MCF 10A (cell line): ENCODE data around the gene GCNT4. TPM values are rescaled to one million over a fixed set of nuclear protein-coding genes. Genes with fewer than 3 reads are reported as not detected.

Source experiments
- BruUV-seq: library from RNA; stranded (reverse); fragments of 400-500 nt; replicated peaks from 2 replicates; lab custom pipeline; 2021; lab: Mats Ljungman, UMichigan
- CTCF ChIA-PET: fragments of 300-600 bp; sonication (Branson Sonifier 250); formaldehyde crosslinking; extraction: SDS; loops from one replicate; lab custom pipeline; 2021; ENCODE audit warnings: antibody characterized with exemption, inconsistent platforms; lab: Yijun Ruan, JAX
- POLR2A ChIA-PET: fragments of 300-600, 350-650 bp; sonication (Branson Sonifier 250); formaldehyde crosslinking; extraction: SDS; loops from one replicate; lab custom pipeline; 2020; ENCODE audit warnings: antibody characterized with exemption, inconsistent platforms; lab: Yijun Ruan, JAX
- DNase-seq: peaks from one replicate; pipeline ENCODE4 v3.0.0-alpha.2; 2018; ENCODE audit not compliant: unreplicated experiment
- H3K27ac Mint-ChIP-seq: one replicate; pipeline ENCODE4 v1.8.0; 2022; ENCODE audit warnings: mild to moderate bottlenecking, low read depth, mixed read lengths; ENCODE audit not compliant: unreplicated experiment
- H3K27me3 Mint-ChIP-seq: one replicate; pipeline ENCODE4 v1.8.0; 2022; ENCODE audit warnings: mixed read lengths; ENCODE audit not compliant: insufficient read depth, unreplicated experiment
- H3K36me3 Mint-ChIP-seq: one replicate; pipeline ENCODE4 v1.8.0; 2022; ENCODE audit warnings: mild to moderate bottlenecking, moderate library complexity, mixed read lengths; ENCODE audit not compliant: insufficient read depth, unreplicated experiment
- H3K4me1 Mint-ChIP-seq: one replicate; pipeline ENCODE4 v1.8.0; 2022; ENCODE audit warnings: mixed read lengths; ENCODE audit not compliant: insufficient read depth, unreplicated experiment
- H3K4me3 Mint-ChIP-seq: one replicate; pipeline ENCODE4 v1.8.0; 2022; ENCODE audit warnings: mild to moderate bottlenecking, moderate library complexity, mixed read lengths; ENCODE audit not compliant: unreplicated experiment
- H3K9me3 Mint-ChIP-seq: one replicate; pipeline ENCODE4 v1.8.0; 2022; ENCODE audit warnings: mixed read lengths; ENCODE audit not compliant: unreplicated experiment
- CTCF ChIP-seq: fragments of 200-600 bp; IDR thresholded peaks from one replicate; pipeline ENCODE4 v1.8.0; 2022; ENCODE audit warnings: antibody characterized with exemption, mild to moderate bottlenecking; ENCODE audit not compliant: unreplicated experiment
- intact Hi-C: fragments of 100-400 bp; cut with micrococcal nuclease; formaldehyde crosslinking; loops from 2 replicates; pipeline ENCODE4 v1.14.1; 2022
- total RNA-seq: library from RNA; stranded (reverse); gene quantifications from 2 replicates; pipeline ENCODE4 v1.2.3, GENCODE V29; 2022

Gene GCNT4
- total RNA-seq, 1 experiment from 2014 or later, result 1.4 TPM

- no peak for DNase-seq
- Mint-ChIP-seq H3K36me3 (no peaks in the 10 kb centered on the region), H3K9me3 (no peaks in the 10 kb centered on the region), H3K4me3 (no peak overlapping the region), H3K27me3 (no peaks in the 10 kb centered on the region), H3K4me1 (no peaks in the 10 kb centered on the region), H3K27ac (peak overlapping the region; percentile 54)
- ChIA-PET POLR2A (interaction anchor here (0.6 kb wide), 2 partner anchors 75 to 187 kb away, joined by 3 to 4 read pairs; no protein-coding TSS in a partner anchor), CTCF (no interaction called here)
- no peak for TF ChIP-seq CTCF
- no TSS peak for BruUV-seq
- intact Hi-C loops, result no loop called here
These were observed 21.0 kb downstream of the GCNT4 start for GRCh38 chr5:75031366-75031765.

GRCh38 chr5:75028090-75028489 is 24.3 kb downstream of the GCNT4 start:
- Mint-ChIP-seq H3K27ac (no peak overlapping the region), H3K9me3 (no peaks in the 10 kb centered on the region), H3K4me3 (no peak overlapping the region), H3K4me1 (no peaks in the 10 kb centered on the region), H3K27me3 (no peaks in the 10 kb centered on the region), H3K36me3 (no peaks in the 10 kb centered on the region)
- ChIA-PET POLR2A (interaction anchor here (0.6 kb wide), 1 partner anchor 83 kb away, joined by 3 read pairs; no protein-coding TSS in a partner anchor), CTCF (no interaction called here)
- BruUV-seq, result no TSS peak
- TF ChIP-seq CTCF, result no peak
- no peak for DNase-seq
- intact Hi-C loops, result no loop called here

GRCh38 chr5:75023368-75024159 is 28.8 kb downstream of the GCNT4 start:
- BruUV-seq, result no TSS peak
- H3K36me3 Mint-ChIP-seq, result no peaks in the 10 kb centered on the region
- no peaks in the 10 kb centered on the region for H3K4me1 Mint-ChIP-seq
- H3K9me3 Mint-ChIP-seq, result no peaks in the 10 kb centered on the region
- DNase-seq, result no peak
- no peak for TF ChIP-seq CTCF
- ChIA-PET POLR2A (interaction anchor here (1.0 kb wide), 1 partner anchor 18 kb away, joined by 3 read pairs; no protein-coding TSS in a partner anchor), CTCF (interaction anchor here (0.6 to 1.4 kb wide), 2 partner anchors 13 to 20 kb away, joined by 3 read pairs; no protein-coding TSS in a partner anchor)
- intact Hi-C loops, result no loop called here
- no peak overlapping the region for H3K4me3 Mint-ChIP-seq
- no peaks in the 10 kb centered on the region for H3K27me3 Mint-ChIP-seq
- H3K27ac Mint-ChIP-seq, result peak overlapping the region; percentile 23

- Mint-ChIP-seq H3K4me3 (no peak overlapping the region), H3K36me3 (no peaks in the 10 kb centered on the region), H3K27ac (no peak overlapping the region), H3K9me3 (no peaks in the 10 kb centered on the region), H3K4me1 (no peaks in the 10 kb centered on the region), H3K27me3 (no peaks in the 10 kb centered on the region)
- POLR2A ChIA-PET, result interaction anchor here (1.3 kb wide), 1 partner anchor 12 kb away, joined by 3 read pairs; no protein-coding TSS in a partner anchor
- CTCF ChIA-PET, result no interaction called here
- no TSS peak for BruUV-seq
- intact Hi-C loops, result no loop called here
- no peak for DNase-seq
- TF ChIP-seq CTCF, result no peak
These were observed 30.6 kb downstream of the GCNT4 start for GRCh38 chr5:75021800-75022199.
